Stimulated activated CD4-positive, alpha-beta T cell treated with anti-CD3 and anti-CD28 coated beads, Interleukin-4, amount 100 ng/mL, for 24 hours (primary cell): Measurements from ENCODE around the gene SH2D7.

ENCODE experiments used
- DNase-seq: peaks from one replicate; pipeline ENCODE4 v3.0.0-alpha.2; 2020

Gene SH2D7

DNA sequence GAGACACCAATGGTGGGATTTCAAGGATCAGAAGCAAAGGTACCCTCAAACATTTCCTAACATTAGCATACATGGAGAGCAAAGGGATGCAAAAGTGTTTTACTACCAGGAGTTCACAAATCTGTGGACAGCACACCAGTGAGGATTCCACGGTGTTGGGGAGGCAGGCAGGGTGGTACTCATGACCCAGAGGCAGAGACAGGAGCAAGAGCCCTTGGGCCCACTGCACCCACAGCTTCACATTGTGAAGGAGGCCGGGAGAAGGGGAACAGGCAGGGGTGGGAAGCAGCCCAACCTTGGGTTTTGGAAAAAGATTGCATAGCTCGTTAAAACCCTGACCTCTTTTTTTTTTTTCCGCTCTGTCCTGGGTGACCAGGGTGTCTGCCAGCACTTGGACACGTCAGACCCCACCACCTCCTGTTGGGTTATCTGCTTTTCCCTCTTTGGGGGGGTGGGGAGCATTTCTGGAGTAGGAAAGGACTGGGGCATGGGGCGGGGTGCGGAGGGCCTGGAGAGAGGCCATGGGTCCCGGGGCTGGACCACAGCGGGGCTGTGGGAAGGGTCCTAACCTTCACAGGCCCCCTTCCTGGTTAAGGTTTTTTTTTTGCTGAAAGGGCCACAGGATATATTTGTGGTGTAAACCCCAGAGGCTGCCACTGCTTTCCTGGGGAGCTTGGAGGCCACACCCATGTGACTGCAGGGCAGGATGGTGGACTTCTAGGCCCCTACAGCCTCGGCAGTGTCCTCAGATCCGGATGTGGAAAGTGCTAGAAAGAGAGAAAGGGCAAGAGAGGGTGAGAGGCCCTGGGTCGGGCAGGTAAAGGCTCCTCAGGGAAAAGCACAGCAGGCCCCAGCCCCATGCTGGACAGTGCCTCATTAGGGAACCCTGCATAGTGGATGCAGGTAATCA is 12.5 kb downstream of the SH2D7 start:
- no peak for DNase-seq

- DNase-seq: no peak
Observed at GRCh38 chr15:78105476-78106241, 13.3 kb downstream of the SH2D7 start.

- no peak for DNase-seq
Observed at GRCh38 chr15:78107471-78107870, 15.1 kb downstream of the SH2D7 start.

DNA sequence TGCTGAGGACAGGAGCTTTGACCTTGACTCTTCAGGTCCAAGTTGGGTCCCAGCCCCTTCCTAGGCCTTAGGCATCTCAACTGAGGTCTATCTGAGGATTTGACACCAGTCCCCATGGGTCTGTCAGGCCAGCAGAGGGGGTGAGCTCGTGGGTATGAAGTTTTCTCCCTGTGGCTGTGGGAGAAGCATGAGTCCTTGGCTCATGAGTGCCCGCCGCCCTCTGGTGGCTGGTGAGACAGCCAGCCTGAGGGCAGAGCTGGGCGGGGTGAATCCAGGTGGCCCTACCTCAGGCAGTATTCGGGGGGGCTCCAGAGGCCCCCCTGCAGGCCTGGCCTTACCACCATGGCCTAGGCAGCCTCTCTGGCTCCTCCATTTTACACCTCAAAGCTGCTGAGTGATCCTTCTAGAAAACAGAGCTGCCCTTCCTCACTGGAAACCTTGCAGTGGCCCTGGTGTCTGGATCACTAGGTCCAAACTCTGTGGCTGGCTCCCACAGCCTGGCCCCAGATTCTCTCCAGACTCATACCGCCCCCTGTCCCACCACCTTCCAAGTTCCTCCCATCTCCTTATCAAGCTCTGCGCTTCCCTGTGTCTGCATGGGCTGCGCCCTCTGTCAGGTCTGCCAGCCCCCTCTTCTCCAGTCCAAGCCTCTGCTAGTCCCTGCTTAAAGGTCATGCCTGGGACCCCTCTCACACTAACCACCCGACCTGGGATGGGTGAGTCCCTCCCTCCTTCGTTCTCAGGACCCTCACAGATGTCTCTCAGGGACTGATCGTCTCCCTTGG is 16.1 kb downstream of the SH2D7 start:
- DNase-seq: peak; percentile 86

- DNase-seq: no peak
Observed at GRCh38 chr15:78109156-78109555, 16.8 kb downstream of the SH2D7 start.

DNA sequence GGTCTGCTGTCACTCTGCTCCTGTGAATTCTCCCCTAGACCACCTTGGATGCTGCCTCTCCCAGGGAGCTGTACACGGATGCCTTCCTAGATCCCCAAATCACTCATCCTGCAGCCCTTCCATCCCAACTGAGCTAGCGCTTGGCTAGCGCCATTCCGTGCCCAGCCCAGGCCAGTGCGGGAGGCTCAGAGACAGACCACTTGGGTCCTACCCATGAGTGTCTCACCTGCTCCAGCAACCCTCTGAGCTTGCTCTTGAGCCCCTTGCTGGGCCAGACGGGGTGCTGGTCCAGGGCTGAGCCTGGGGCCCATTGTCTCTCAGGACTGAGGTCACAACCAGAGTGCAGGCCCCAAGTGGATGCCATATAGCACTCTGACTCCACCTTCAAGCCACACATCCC is 17.7 kb downstream of the SH2D7 start:
- DNase-seq: no peak

GRCh38 chr15:78110916-78111475 is 18.6 kb downstream of the SH2D7 start:
- DNase-seq: no peak

- DNase-seq: no peak
Observed at GRCh38 chr15:78111788-78112187, 19.4 kb downstream of the SH2D7 start.

DNA sequence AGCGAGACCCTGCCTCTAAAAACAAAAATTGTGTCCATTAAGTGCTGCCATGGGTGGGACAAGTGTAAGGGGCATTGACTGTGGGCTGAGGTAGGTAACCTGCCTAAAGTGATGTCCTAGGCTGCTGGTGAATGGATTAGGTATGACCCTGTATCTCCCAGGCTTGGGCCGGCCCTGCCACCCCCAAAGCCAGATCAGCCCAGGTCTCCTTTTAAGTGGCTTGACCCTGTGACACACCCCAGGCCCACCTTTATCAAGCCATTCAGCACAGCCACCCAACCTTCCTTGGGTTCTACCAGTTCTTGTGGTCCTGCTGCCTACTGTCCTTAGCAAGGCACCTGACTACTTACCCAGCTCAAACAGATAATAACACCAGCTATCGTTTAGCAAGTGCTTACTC is 20.2 kb downstream of the SH2D7 start:
- DNase-seq: no peak

DNA sequence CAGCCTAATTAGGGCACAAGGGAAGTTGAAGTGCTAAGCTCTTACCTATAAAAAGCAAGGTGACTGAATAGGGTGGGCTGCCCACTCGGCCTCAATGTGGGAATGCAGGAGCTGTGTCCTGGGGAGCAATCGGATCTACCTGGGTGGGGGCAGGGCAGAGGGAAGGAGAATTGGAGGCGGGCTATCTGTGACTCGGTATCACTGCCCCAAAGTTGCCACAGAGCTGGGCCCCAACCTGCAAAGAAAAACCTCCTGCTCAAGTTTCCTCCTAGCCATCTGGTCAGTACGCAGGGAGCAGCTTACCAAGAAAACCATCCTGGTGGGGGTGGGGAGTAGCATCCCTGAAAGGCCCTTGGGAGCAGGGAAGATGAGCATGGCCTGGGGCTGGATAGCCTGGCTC is 28.2 kb downstream of the SH2D7 start:
- DNase-seq: no peak

- DNase-seq: no peak
Observed at GRCh38 chr15:78125267-78125666, 32.9 kb downstream of the SH2D7 start.

DNA sequence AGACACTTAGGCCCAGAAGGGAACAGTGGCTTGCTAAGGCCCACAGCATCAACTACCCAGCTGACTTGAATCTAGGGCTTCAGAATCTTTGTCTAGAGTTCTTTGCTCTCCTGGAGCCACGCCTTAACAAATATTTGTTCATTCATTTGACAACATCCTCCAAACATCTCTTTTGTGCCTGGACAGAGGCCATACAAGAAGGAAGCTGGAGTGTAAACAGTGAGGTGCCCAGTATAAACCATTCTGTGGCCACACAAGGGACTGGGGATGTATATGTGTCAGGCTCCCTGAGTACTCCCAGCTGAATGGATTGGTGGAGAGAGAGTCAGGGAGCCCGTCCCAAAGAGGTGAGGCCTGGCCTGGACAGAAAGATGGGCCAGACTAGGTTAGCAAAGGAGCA is 35.5 kb downstream of the SH2D7 start:
- no peak for DNase-seq

- no peak for DNase-seq
Observed at GRCh38 chr15:78129077-78129750, 36.9 kb downstream of the SH2D7 start.

DNA sequence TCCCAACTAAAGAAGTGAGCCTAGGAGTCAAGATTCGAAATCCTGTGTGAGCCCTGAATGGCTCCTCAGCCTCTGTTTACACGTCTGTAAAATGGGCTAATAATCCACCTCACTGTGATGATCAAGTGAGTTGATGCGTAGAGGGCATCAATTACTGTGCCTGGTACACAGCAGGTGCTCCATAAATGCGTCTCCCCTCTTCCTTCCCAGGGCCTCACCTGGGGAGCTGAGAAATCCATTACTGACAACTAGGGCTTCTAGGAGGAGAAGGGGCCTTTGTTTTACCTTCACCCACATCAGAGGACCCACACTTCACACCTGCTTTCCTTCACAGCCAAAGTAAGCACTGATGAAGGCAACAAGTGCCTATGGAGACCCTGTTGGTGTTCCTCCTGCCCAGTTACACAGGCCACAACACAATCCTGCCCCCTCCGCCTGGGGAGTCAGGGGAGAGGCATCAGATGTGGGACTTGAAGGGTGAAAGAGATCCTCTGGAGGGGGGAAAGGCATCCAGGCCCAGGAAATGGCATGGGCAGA is 37.5 kb downstream of the SH2D7 start:
- DNase-seq: no peak

GRCh38 chr15:78130466-78131294 is 38.3 kb downstream of the SH2D7 start:
- DNase-seq: no peak

GRCh38 chr15:78131295-78132061 is 39.1 kb downstream of the SH2D7 start, which contains the start of gene CIB2:
CIB2 (minus strand) TSS chr15:78131445; CDS start chr15:78131215, 230 bp downstream.
- peak; percentile 74 for DNase-seq

- DNase-seq: no peak
Observed at GRCh38 chr15:78133801-78134200, 41.4 kb downstream of the SH2D7 start.

DNA sequence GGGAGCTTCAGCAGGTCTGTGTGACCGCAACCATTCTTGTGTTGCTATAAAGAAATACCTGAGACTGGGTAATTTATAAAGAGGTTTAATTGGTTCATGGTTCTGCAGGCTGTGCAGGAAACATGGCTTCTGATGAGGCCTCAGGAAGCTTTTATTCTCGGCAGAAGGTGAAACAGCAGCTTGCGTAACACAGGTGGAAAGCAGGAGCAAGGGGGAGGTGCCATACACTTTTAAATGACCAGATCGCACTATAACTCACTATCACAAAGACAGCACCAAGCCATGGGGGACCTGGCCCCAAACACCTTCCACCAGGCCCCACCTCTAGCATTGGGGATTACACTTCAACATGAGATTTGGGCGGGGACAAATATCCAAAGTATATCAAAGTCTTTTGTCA is 47.2 kb downstream of the SH2D7 start:
- DNase-seq: no peak

GRCh38 chr15:78140292-78140691 is 47.9 kb downstream of the SH2D7 start:
- no peak for DNase-seq

DNA sequence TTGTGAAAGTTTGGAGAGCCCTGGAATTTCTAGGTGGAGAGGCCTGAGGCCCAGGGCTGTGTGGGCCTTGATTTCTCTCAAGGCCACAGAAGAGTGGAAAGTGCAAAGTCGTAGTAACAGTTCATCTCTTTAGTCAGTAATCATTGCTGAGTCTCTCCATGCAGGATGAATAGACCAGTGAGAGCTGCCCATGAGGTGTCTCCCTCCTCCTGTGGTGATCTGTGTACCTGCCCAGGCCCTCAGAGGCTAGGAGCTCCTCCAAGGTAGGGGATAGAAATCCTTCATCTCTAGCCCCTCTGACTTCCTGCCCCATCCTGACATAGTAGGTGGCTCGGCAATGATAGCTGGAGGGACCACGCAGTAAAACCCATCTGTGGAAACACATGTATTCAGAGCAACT is 50.0 kb downstream of the SH2D7 start:
- DNase-seq: no peak
